Stimulated activated naive CD8-positive, alpha-beta T cell treated with anti-CD3 and anti-CD28 coated beads, Interleukin-15, Interleukin-2, amounts not matched to agents 100 U/mL and 50 U/mL, for 24 hours (primary cell): ENCODE results near the gene CYB5R4.
A peak's percentile ranks its signal among the peaks of the same experiment; 100 is the strongest.
"Not testable (repeated sequence)": the region's sequence is repeated elsewhere in the genome, so short reads cannot be mapped to it uniquely, and the experiment has no call there.

ENCODE experiments used
- ATAC-seq: fragments of 150-1000 bp; cut with Tn5 transposase; one replicate; pipeline ENCODE4 v1.10.0; 2021
- DNase-seq: peaks from one replicate; pipeline ENCODE4 v3.0.0; 2021

CYB5R4 gene

GRCh38 chr6:83867043-83867442 lies 7.6 kb downstream of the CYB5R4 start:
- DNase-seq (no peak), ATAC-seq (no peak)

GRCh38 chr6:83867527-83868161 lies 8.2 kb downstream of the CYB5R4 start:
- no peak for ATAC-seq
- DNase-seq = peak; percentile 19

- no peak for ATAC-seq
Observed at GRCh38 chr6:83868639-83869038, 9.2 kb downstream of the CYB5R4 start.

GRCh38 chr6:83870649-83871048 lies 11.2 kb downstream of the CYB5R4 start:
- ATAC-seq = no peak

More at GRCh38 chr6:83868639-83869038, 9.2 kb downstream of the CYB5R4 start:
- DNase-seq = no peak

GRCh38 chr6:83872386-83873118 lies 13.1 kb downstream of the CYB5R4 start:
- ATAC-seq = no peak
- DNase-seq = no peak

More at GRCh38 chr6:83870649-83871048, 11.2 kb downstream of the CYB5R4 start:
- no peak for DNase-seq

- ATAC-seq (no peak), DNase-seq (no peak)
Observed at GRCh38 chr6:83873869-83874268, 14.4 kb downstream of the CYB5R4 start.

GRCh38 chr6:83875843-83876242 lies 16.4 kb downstream of the CYB5R4 start:
- DNase-seq (no peak), ATAC-seq (no peak)

GRCh38 chr6:83878902-83879644 lies 19.6 kb downstream of the CYB5R4 start:
- no peak for ATAC-seq
- no peak for DNase-seq

- DNase-seq = no peak
- no peak for ATAC-seq
Observed at GRCh38 chr6:83879746-83880145, 20.3 kb downstream of the CYB5R4 start.

GRCh38 chr6:83883240-83883639 lies 23.8 kb downstream of the CYB5R4 start:
- no peak for DNase-seq

GRCh38 chr6:83884523-83884922 lies 25.0 kb downstream of the CYB5R4 start:
- no peak for DNase-seq
- ATAC-seq = peak; percentile 52

More at GRCh38 chr6:83883240-83883639, 23.8 kb downstream of the CYB5R4 start:
- ATAC-seq = no peak

GRCh38 chr6:83885984-83886383 lies 26.5 kb downstream of the CYB5R4 start:
- no peak for ATAC-seq
- DNase-seq = no peak

- ATAC-seq (no peak), DNase-seq (no peak)
Observed at GRCh38 chr6:83889621-83890020, 30.1 kb downstream of the CYB5R4 start.

GRCh38 chr6:83890520-83890919 lies 31.0 kb downstream of the CYB5R4 start:
- ATAC-seq (no peak), DNase-seq (no peak)

GRCh38 chr6:83891586-83891985 lies 32.1 kb downstream of the CYB5R4 start:
- DNase-seq = no peak
- ATAC-seq = no peak

- ATAC-seq (no peak), DNase-seq (no peak)
Observed at GRCh38 chr6:83893024-83893423, 33.5 kb downstream of the CYB5R4 start.

- not testable (repeated sequence) for DNase-seq
Observed at GRCh38 chr6:83897094-83897493, 37.6 kb downstream of the CYB5R4 start.

GRCh38 chr6:83901624-83902023 lies 42.1 kb downstream of the CYB5R4 start:
- no peak for DNase-seq
- no peak for ATAC-seq

More at GRCh38 chr6:83897094-83897493, 37.6 kb downstream of the CYB5R4 start:
- ATAC-seq = not testable (repeated sequence)

GRCh38 chr6:83904395-83904794 lies 44.9 kb downstream of the CYB5R4 start:
- DNase-seq (no peak), ATAC-seq (no peak)

GRCh38 chr6:83905648-83906047 lies 46.2 kb downstream of the CYB5R4 start:
- no peak for DNase-seq
- no peak for ATAC-seq

- not testable (repeated sequence) for DNase-seq, ATAC-seq
Observed at GRCh38 chr6:83907623-83908390, 48.3 kb downstream of the CYB5R4 start.

- DNase-seq (no peak), ATAC-seq (no peak)
Observed at GRCh38 chr6:83908813-83909212, 49.3 kb downstream of the CYB5R4 start.
